Measurements from ENCODE around the gene CRTC1. TPM values are rescaled to one million over a fixed set of nuclear protein-coding genes. Genes with fewer than 3 reads are reported as not detected.

CRTC1 gene
- total and polyA plus RNA-seq, 9 of the 15 experiments (the other 6 are each of a cell fraction or from before 2014, with no cell fraction given), result 0.25 to 3.8 (median 1.2) TPM; not detected in 2

GRCh38 chr19:18648973-18649315 lies 34.5 kb upstream of the CRTC1 start:
- intact Hi-C loops (cut with micrococcal nuclease), result no loop called here
- ChIA-PET CTCF (ENCODE audit: low intra/inter-chr PET ratio) (no interaction called here), POLR2A (interaction anchor here (0.8 to 1.1 kb wide), 2 partner anchors 9 to 11 kb away, joined by 3 read pairs; no protein-coding TSS in a partner anchor)
- TF ChIP-seq ATF6 (CRISPR knock-in tag; IDR thresholded peaks at IDR 0.05), result no peak
- TF ChIP-seq E2F6 (IDR thresholded peaks at IDR 0.05; ENCODE audit: borderline replicate concordance in 1 of 2, extremely low read depth in 1 of 2, insufficient read depth in 1 of 2, insufficient read length in 1 of 2, low read depth in 1 of 2, low read length in 1 of 2, poor library complexity in 1 of 2, severe bottlenecking in 1 of 2), result no peak
- TF ChIP-seq ZKSCAN1 (IDR thresholded peaks at IDR 0.05; ENCODE audit: low read depth, low read length), result no peak
- no peak for TF ChIP-seq CREB5 (CRISPR knock-in tag; IDR thresholded peaks at IDR 0.05)
- TF ChIP-seq HMG20A (CRISPR knock-in tag; conservative IDR thresholded peaks at IDR 0.05), result no peak
- TF ChIP-seq HINFP (tag; conservative IDR thresholded peaks at IDR 0.05; ENCODE audit: low read depth), result no peak
- no peak for TF ChIP-seq PRDM10 (IDR thresholded peaks at IDR 0.05; ENCODE audit: partially characterized antibody)
- TF ChIP-seq RBM25 (IDR thresholded peaks at IDR 0.05; ENCODE audit: low read depth, low read length, severe bottlenecking), result no peak
- TF ChIP-seq SAP30 (IDR thresholded peaks at IDR 0.05; ENCODE audit: borderline replicate concordance, insufficient read depth, low read depth, low read length, poor library complexity, severe bottlenecking), result no peak
- no peak for TF ChIP-seq ZNF134 (CRISPR knock-in tag; conservative IDR thresholded peaks at IDR 0.05)

More at GRCh38 chr19:18648973-18649315, 34.5 kb upstream of the CRTC1 start:
- Histone ChIP-seq H3K4me3 (no peak overlapping the region), H3K79me2 (ENCODE audit: control insufficient read depth, insufficient read depth, low read length) (peaks cover 5% of the 10 kb centered on the region; the same call in 2 of the 3 replicates), H3K27ac (ENCODE audit: extremely low read depth, low read depth, low read length) (no peak overlapping the region), H3K4me2 (ENCODE audit: insufficient read depth, low read length) (no peak overlapping the region), H3K9ac (ENCODE audit: insufficient read depth in 1 of 2, low read depth in 2 of 2, low read length in 2 of 2) (peak overlapping the region in 1 of 2 experiments; percentile 55; a peak in 2 of 4 replicates), H3K36me3 (ENCODE audit: control insufficient read depth, insufficient read depth, low read length) (peaks cover 2% of the 10 kb centered on the region; the same call in 1 of the 3 replicates), H3K9me3 (replicated peaks; ENCODE audit: control insufficient read depth, insufficient read depth, low read depth, low read length) (no peaks in the 10 kb centered on the region), H3K4me1 (replicated peaks in 1 of 2; ENCODE audit: control insufficient read depth in 2 of 2, insufficient read depth in 2 of 2, low read length in 2 of 2) (peaks cover 6 to 52% of the 10 kb centered on the region in 2 experiments; a peak in 3 of 5 replicates), H3K9me1 (ENCODE audit: control insufficient read depth, insufficient read depth, low read length) (peaks cover 8% of the 10 kb centered on the region), H2AFZ (ENCODE audit: low read depth, low read length) (no peak overlapping the region), H3K27me3 (ENCODE audit: control insufficient read depth in 2 of 2, insufficient read depth in 2 of 2, low read length in 2 of 2) (no peaks in the 10 kb centered on the region), H4K20me1 (replicated peaks; ENCODE audit: control insufficient read depth, insufficient read depth, low read length) (peaks cover 44% of the 10 kb centered on the region)
- ATAC-seq (no peak), DNase-seq (ENCODE audit: extremely low read depth in 1 of 4, low spot score in 3 of 4) (no peak), FAIRE-seq (no peak)
- in situ Hi-C loops (cut with MboI), result no loop called here
- WGBS (ENCODE audit: insufficient coverage, low coverage, missing lambda C conversion rate), result 80% methylated on average over 11 of the region's 13 CpGs
- BruUV-seq (replicated peaks), result no TSS peak

Data from K562 (cell line).